SK-N-SH (cell line): ENCODE measurements around the gene SEPTIN11.

Experiments
- CTCF ChIP-seq: fragments of 200-600 bp; sonication (generic); IDR thresholded peaks from 2 replicates; pipeline ENCODE4 v1.6.1; 2017; ENCODE audit warnings: antibody characterized with exemption, mild to moderate bottlenecking, moderate library complexity
- EZH2phosphoT487 ChIP-seq: fragments of 200-600 bp; sonication (generic); IDR thresholded peaks from 2 replicates; pipeline ENCODE4 v1.6.1; 2017; ENCODE audit warnings: low read depth, mixed run types, mild to moderate bottlenecking, antibody characterized with exemption, moderate library complexity, borderline replicate concordance
- RAD21 ChIP-seq: IDR thresholded peaks from 2 replicates; pipeline ENCODE4 v1.6.1; 2012; ENCODE audit warnings: mild to moderate bottlenecking, low read length
- TCF12 ChIP-seq: IDR thresholded peaks from 2 replicates; pipeline ENCODE4 v1.4.0; 2012
- TF ChIP-seq, protein P1 (sequence below): IDR thresholded peaks from 2 replicates; pipeline ENCODE4 v1.4.0; 2012; ENCODE audit warnings: low read depth, borderline replicate concordance

DNA sequence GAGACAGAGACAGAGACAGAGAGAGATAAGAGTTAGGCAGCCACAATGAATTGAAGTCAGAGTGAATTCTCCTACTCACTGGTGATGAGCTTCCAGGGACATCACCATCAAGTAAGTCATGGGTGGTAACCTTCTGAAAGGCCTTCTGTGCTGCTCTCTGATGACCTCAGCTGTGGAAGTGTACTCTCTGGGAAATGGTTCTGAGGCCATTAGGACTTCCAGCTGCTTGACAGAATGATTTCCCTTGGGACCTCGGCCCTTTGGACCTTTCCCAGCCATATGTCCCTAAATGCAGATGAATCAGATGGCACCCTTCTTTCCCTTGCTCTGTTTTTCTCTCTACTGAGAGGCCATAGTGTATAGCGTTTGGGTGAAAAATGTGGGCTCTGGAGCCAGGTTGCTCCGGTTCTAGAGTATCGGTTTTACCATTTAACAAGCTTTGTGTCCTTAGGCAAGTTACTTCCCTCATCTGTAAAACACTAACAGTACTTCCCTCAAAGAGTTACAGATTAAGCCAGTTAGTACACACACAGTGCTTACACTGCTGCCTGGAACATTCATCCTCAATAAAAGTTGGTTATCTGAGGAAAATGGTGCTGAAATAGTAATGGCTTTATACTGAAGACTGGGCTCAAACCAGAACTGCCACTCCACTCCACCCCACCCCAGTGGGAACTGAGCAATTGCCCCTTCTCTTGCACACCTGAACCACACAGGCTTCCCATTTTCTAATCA lies 7.6 kb downstream of the SEPTIN11 start:
- TF ChIP-seq TCF12 (no peak), CTCF (no peak), EZH2phosphoT487 (no peak), RAD21 (no peak)
- TF ChIP-seq, protein P1, sequence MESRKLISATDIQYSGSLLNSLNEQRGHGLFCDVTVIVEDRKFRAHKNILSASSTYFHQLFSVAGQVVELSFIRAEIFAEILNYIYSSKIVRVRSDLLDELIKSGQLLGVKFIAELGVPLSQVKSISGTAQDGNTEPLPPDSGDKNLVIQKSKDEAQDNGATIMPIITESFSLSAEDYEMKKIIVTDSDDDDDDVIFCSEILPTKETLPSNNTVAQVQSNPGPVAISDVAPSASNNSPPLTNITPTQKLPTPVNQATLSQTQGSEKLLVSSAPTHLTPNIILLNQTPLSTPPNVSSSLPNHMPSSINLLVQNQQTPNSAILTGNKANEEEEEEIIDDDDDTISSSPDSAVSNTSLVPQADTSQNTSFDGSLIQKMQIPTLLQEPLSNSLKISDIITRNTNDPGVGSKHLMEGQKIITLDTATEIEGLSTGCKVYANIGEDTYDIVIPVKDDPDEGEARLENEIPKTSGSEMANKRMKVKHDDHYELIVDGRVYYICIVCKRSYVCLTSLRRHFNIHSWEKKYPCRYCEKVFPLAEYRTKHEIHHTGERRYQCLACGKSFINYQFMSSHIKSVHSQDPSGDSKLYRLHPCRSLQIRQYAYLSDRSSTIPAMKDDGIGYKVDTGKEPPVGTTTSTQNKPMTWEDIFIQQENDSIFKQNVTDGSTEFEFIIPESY, result no peak
